ENCODE results near the gene PANX2.
"Not testable (repeated sequence)": the region's sequence is repeated elsewhere in the genome, so short reads cannot be mapped to it uniquely, and the experiment has no call there.

PANX2 gene

GRCh38 chr22:50170453-50171318 lies at the start of gene PANX2:
TSS of gene PANX2 (plus strand) at chr22:50170731. CDS start at chr22:50170731, 0 bp downstream.
- no peak for DNase-seq

- no peak for DNase-seq
Observed at GRCh38 chr22:50121202-50121740, 49.3 kb upstream of the PANX2 start.

- no peak for DNase-seq
Observed at GRCh38 chr22:50123119-50123518, 47.4 kb upstream of the PANX2 start.

GRCh38 chr22:50125029-50125428 lies 45.5 kb upstream of the PANX2 start:
- DNase-seq, result no peak

- no peak for DNase-seq
Observed at GRCh38 chr22:50129121-50129736, 41.3 kb upstream of the PANX2 start.

GRCh38 chr22:50131894-50132293 lies 38.6 kb upstream of the PANX2 start:
- no peak for DNase-seq

GRCh38 chr22:50134481-50134880 lies 36.0 kb upstream of the PANX2 start:
- no peak for DNase-seq

- DNase-seq, result no peak
Observed at GRCh38 chr22:50136581-50137015, 33.9 kb upstream of the PANX2 start.

GRCh38 chr22:50137277-50137676 lies 33.3 kb upstream of the PANX2 start:
- not testable (repeated sequence) for DNase-seq

GRCh38 chr22:50138041-50138440 lies 32.5 kb upstream of the PANX2 start:
- no peak for DNase-seq

GRCh38 chr22:50138988-50139387 lies 31.5 kb upstream of the PANX2 start:
- DNase-seq, result no peak

- DNase-seq, result peak; percentile 89
Observed at GRCh38 chr22:50139843-50140415, 30.6 kb upstream of the PANX2 start.

- no peak for DNase-seq
Observed at GRCh38 chr22:50140615-50141014, 29.9 kb upstream of the PANX2 start.

- DNase-seq, result no peak
Observed at GRCh38 chr22:50141462-50141861, 29.1 kb upstream of the PANX2 start.

- no peak for DNase-seq
Observed at GRCh38 chr22:50141891-50142363, 28.6 kb upstream of the PANX2 start.

GRCh38 chr22:50143096-50143495 lies 27.4 kb upstream of the PANX2 start:
- DNase-seq, result no peak

- DNase-seq, result no peak
Observed at GRCh38 chr22:50144005-50144614, 26.4 kb upstream of the PANX2 start.

GRCh38 chr22:50145721-50146438 lies 24.7 kb upstream of the PANX2 start:
- no peak for DNase-seq

GRCh38 chr22:50146439-50147238 lies 23.9 kb upstream of the PANX2 start:
- peak; percentile 17 for DNase-seq

- DNase-seq, result not testable (repeated sequence)
Observed at GRCh38 chr22:50147258-50148165, 23.0 kb upstream of the PANX2 start.

GRCh38 chr22:50148166-50148500 lies 22.4 kb upstream of the PANX2 start:
- no peak for DNase-seq

All from NCI-H1436 treated with DMSO at 0.1 percent for 48 hours (cell line).